Measurements from ENCODE around the gene LIPG. TPM values are rescaled to one million over a fixed set of nuclear protein-coding genes. Genes with fewer than 3 reads are reported as not detected.

The LIPG gene
- total RNA-seq (2022; extraction: Qiagen RNA extraction; ENCODE audit: low read depth) = 0.09 to 0.38 TPM (median 0.32 TPM) in 5 replicates

DNA sequence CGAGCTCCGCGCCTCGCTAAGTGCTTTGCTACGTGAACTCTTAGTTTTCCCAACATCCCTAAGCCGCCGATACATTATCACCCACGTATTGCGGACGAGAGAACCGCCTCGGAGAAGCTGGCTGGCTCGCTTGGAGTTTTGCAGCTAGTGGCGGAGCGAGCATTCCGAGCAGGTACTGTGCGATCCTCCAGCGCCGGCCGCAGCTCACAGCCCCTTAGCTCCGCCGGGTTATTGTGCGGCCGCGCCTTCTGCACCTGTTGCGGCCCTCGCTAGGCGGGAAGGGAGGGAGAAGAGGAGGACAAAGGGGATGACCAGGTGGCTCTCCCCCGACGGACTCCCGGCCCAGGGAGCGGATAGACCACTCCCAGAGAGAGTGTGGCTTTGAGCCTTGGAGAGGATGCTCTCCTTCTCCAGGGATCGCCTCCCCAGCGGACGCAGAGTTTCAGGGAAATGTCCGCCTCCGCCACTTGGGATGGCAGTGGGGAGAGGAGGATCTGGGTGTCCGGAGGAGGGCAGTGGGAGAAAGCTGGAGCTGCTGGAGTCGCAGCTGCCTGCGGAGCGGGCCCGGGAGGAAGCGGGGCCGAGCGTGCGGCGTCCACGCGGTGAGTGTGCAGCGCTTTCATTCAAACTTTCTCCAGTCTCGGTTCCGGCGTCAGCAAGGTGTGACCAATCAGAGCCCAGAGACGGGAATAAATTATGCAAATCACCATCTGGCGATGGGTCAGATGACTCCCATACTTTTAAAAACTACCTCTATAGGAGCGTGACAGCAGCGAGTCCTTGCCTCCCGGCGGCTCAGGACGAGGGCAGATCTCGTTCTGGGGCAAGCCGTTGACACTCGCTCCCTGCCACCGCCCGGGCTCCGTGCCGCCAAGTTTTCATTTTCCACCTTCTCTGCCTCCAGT is at the start of gene LIPG:
Gene LIPG (plus strand): TSS at position 769 of the 905 bp plus-strand sequence. CDS start 252 bp downstream, outside the sequence.

Other genes starting within 250 kb of the LIPG start
- 10.1 to 16.6 TPM (median 11.6 TPM) in 5 replicates for gene DYM, start 101.4 kb upstream of the LIPG start, total RNA-seq (2022; extraction: Qiagen RNA extraction; ENCODE audit: low read depth)
- 11.5 to 22.0 TPM (median 21.6 TPM) in 5 replicates for gene C18orf32, start 74.8 kb upstream of the LIPG start, total RNA-seq (2022; extraction: Qiagen RNA extraction; ENCODE audit: low read depth)
- gene RPL17, start 69.6 kb upstream of the LIPG start, total RNA-seq (2022; extraction: Qiagen RNA extraction; ENCODE audit: low read depth) = 1,418 to 2,452 TPM (median 1,529 TPM) in 5 replicates